ENCODE results near the gene ZNF276.
"Not testable (repeated sequence)": the region's sequence is repeated elsewhere in the genome, so short reads cannot be mapped to it uniquely, and the experiment has no call there.

The ZNF276 gene

DNA sequence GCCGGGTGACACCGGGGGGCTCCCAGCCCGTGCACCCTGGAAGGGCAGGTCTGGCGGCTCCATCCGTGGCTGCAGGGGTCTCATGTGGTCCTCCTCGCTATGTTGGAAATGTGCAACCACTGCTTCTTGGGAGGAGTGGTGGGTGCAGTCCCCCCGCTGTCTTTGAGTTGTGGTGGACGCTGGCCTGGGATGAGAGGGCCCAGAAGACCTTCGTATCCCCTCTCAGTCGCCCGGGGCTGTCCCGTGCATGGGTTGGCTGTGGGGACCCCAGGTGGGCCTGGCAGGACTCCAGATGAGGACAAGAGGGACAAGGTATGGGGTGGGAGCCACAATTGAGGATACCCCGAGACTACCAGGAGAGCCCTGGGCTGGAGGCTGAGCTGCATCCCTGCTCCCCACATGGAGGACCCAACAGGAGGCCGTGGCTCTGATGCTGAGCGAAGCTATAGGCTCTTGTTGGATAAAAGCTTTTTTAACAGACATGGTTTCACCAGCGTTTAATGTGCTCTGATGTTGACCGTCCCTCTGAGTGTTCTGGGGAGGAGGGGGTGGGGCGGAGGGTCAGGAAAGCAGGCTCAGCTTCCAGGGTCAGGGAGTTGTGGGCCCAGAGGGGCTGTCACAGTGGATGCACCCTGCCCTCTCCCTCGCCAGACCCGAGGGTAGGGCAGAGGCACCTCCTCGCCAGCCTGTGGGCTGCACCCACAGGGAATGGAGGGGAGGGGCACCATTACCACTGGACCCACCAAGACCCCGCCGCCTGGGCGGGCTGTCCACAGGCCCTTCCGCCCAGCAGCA, 25.3 kb upstream of the ZNF276 start:
- no peak for DNase-seq (ENCODE audit: low spot score)

- no peak for DNase-seq (ENCODE audit: low spot score)
Observed at GRCh38 chr16:89696670-89697128, 24.6 kb upstream of the ZNF276 start.

GRCh38 chr16:89697161-89697615, 24.1 kb upstream of the ZNF276 start:
- peak; percentile 23 for DNase-seq (ENCODE audit: low spot score)

DNA sequence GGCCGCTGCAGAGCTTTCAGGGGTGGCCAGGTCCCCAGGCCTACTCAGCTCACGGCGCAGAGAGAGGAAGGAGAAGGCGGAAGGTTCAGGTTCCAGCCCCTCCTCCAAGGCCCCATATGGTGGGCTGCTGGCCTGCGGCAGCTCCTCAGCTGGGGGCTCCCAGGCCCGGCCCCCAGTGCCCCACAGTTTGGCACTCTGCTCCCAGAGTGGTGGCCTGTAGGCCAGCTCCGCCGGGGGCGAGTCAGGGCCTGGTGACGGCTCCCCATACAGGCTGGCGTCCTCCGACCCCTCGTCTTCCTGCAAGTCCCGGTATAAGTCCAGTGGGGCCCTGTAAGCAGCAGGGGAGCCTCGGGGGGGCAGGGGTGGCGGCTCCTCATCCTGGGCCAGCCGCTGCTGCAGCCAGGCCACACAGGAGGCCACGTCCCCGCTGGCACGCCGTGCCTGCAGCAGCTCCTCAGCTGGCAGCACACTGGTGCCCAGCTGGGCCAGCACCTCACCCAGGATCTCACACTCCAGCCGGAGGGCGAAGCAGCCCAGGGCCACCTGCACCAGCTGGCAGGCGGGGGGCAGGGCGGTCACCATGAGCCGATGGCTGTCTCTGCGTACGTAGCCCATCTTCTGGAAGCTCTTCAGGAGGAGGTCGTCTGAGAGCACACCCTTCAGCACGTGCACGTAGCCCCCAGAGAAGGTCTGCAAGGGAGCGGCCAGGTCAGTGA, 23.6 kb upstream of the ZNF276 start:
- DNase-seq (ENCODE audit: low spot score): peak; percentile 18

DNA sequence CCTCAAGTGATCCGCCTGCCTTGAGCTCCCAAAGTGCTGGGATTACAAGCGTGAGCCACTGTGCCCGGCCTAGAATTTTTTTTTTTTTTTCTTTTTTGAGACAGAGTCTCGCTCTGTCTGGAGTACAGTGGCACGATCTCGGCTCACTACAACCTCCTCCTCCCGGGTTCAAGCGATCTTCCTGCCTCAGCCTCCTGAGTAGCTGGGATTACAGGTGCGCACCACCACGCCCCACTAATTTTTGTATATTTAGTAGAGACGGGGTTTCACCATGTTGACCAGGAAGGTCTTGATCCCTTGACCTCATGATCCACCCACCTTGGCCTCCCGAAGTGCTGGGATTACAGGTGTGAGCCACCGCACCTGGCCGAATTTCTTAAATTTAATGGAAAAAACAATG, 22.6 kb upstream of the ZNF276 start:
- DNase-seq (ENCODE audit: low spot score): not testable (repeated sequence)

DNA sequence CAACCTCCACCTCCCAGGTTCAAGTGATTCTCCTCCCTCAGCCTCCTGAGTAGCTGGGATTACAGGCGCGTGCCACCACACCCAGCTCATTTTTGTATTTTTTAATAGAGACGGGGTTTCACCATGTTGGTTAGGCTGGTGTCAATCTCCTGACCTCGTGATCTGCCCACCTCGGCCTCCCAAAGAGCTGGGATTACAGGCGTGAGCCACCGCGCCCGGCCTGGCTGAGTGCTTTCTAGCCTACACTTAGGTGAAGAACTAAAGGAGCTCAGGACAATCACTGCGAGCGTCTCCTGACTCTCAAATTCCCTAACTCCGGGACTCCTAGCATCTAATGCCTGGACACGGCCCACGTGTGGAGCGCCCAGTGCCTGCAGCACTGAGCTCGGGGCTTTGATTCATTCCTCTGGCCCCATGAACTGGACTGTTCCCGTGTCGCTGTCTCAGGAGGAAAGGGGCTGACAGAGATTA, 21.7 kb upstream of the ZNF276 start:
- DNase-seq (ENCODE audit: low spot score): not testable (repeated sequence)

DNA sequence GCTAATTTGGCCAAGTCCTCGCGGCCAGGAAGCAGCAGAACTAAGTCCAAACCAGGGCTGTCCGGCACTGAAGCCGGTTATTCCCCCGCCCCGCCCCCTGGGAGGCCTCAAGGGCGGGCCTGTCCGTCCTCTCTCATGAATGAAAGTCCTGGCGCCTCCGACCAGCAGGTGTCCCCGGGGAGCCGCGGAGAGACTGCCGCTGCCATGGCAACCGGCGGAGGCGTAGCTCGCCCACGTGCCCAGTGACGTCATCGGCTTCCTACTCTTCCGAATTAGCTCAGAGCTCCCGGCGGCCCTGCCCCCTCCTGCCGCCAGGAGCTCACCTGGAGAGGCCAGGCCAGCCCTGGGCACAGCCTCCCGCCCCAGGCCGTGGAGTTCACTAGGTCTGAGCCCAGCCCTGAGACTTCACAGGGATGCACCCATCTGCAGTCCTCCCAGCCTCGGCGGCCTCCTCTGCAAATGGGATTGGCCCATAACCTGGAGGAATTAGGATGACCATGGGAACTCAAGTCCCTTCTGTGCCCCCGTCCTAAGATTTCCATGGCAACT, 21.2 kb upstream of the ZNF276 start:
- peak; percentile 99 for DNase-seq (ENCODE audit: low spot score)

DNA sequence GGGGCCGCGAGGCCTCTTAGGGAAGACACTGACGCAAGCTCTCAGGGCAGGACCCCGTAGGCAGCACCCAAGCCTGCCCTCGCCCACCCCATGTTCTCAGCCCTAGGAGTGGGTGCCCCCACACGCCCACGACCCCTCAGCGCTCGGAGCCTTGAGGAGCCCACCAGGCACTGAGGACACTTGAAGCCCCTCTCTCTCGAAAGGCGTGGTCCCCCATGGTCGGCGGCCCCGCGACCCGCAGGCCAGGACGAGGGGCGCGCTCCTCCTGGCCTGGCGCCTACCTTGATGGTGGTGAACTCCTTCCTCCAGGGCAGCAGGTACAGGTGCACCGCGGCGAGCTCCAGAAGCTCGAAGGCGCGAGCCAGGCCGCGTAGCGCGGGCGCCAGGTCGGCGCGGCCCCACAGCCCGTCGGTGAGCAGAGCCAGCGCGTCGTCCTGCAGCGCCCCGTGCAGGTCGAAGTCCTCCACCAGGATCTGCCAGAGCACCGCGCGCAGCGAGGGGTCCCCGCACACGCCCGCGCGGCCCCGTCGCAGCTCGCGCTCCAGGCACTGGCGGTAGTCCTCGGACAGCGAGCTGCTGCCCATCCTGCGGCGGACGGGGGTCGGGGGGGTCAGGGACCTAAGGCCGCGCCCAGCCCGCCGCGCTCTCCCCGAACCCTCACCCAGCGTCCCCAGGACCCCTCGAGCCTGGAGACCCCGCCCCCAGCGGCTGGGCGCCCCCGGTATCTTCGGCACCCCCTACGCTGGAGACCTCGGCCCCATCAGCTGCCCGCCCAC, 20.5 kb upstream of the ZNF276 start:
- DNase-seq (ENCODE audit: low spot score): peak; percentile 47

- DNase-seq (ENCODE audit: low spot score): peak; percentile 97
Observed at GRCh38 chr16:89701425-89702406, 19.6 kb upstream of the ZNF276 start, which contains the start of gene SPATA2L. SPATA2L (minus strand) TSS chr16:89701705; CDS start chr16:89701232, 473 bp downstream.

DNA sequence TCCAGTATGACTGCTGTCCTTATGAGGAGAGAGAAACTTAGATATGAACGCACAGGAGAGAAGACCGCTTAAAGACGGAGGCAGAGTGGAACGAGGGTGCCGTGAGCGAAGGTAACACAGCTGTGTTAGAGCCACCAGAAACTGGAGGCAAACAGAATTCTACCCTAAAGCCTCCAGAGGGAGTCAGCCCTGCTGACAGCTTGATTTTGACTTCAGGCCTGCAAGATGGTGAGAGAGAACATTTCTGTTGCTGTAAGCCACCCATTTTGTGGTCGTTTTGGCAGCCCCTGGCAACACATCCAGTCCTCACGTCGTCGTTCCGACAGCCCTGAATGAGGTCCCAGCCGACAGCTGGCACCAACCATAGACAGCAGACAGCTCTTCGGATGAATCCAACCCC, 17.1 kb upstream of the ZNF276 start:
- no peak for DNase-seq (ENCODE audit: low spot score)

GRCh38 chr16:89705006-89705405, 16.3 kb upstream of the ZNF276 start:
- no peak for DNase-seq (ENCODE audit: low spot score)

DNA sequence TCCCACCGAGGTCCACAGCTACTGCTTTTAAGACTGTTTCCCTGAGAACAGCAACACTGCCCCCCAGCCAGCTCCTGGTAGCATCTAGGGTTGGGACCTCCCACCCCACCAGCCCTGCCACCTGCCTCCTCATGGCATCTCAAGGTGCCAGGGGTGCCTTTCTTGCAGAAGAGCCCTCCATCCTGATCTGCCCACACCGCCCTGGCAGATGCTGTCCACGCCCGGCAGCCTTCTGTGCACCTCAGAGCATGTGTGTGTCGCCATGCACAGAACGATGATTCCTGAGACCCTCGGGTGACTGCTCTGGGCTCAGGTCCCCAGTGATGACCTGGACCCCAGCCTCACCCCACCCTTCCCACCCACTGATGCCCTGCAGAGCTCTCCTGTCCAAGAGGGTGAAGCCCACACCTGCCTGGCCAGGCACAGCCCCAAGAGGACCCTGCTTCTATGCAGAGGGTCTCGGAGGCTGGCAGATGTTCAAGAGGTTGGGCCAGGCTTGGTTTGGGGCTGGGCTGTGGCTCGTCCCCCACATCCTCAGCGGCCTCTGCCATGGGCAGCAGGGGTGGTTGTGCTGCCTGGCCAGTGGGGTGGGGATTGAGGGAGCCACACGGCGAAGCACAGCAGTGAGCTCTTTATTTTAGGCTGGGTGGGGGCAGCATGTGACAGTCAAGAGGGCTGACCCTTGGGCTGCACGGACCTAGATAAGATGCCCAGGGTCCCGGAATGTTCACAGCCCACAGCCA, 14.6 kb upstream of the ZNF276 start:
- DNase-seq (ENCODE audit: low spot score): no peak

- DNase-seq (ENCODE audit: low spot score): no peak
Observed at GRCh38 chr16:89707695-89708094, 13.6 kb upstream of the ZNF276 start.

- DNase-seq (ENCODE audit: low spot score): no peak
Observed at GRCh38 chr16:89708481-89708931, 12.8 kb upstream of the ZNF276 start.

DNA sequence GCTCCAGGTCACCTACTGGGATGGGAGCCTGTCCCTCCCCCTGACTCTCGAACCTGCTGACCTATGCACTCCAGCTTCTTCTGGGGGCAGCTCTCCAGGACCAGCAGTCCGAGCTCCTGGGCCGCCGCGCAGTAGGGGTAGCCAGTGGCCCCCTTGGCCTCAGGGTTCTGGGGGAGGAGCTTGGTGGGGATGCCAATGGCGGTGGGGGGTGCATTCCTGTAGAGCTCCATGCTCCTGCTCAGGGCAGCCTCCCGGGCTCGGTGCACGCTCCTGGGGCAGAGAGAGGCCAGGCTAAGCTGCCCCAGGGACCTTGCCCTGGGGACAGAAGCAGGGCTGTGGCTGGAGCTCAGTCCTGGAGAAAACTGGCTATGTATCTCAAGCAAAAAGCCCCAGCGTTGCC, 12.2 kb upstream of the ZNF276 start:
- DNase-seq (ENCODE audit: low spot score): no peak

GRCh38 chr16:89709716-89710432, 11.5 kb upstream of the ZNF276 start:
- DNase-seq (ENCODE audit: low spot score): no peak

GRCh38 chr16:89710709-89711564, 10.4 kb upstream of the ZNF276 start:
- no peak for DNase-seq (ENCODE audit: low spot score)
